ENCODE measurements around the gene NLRP7.
"Not testable (repeated sequence)": the region's sequence is repeated elsewhere in the genome, so short reads cannot be mapped to it uniquely, and the experiment has no call there.

NLRP7 gene

GRCh38 chr19:54921082-54921481, 26.2 kb downstream of the NLRP7 start:
- H3K27ac ChIP-seq: no peak overlapping the region
- H3K4me3 ChIP-seq: no peak overlapping the region

DNA sequence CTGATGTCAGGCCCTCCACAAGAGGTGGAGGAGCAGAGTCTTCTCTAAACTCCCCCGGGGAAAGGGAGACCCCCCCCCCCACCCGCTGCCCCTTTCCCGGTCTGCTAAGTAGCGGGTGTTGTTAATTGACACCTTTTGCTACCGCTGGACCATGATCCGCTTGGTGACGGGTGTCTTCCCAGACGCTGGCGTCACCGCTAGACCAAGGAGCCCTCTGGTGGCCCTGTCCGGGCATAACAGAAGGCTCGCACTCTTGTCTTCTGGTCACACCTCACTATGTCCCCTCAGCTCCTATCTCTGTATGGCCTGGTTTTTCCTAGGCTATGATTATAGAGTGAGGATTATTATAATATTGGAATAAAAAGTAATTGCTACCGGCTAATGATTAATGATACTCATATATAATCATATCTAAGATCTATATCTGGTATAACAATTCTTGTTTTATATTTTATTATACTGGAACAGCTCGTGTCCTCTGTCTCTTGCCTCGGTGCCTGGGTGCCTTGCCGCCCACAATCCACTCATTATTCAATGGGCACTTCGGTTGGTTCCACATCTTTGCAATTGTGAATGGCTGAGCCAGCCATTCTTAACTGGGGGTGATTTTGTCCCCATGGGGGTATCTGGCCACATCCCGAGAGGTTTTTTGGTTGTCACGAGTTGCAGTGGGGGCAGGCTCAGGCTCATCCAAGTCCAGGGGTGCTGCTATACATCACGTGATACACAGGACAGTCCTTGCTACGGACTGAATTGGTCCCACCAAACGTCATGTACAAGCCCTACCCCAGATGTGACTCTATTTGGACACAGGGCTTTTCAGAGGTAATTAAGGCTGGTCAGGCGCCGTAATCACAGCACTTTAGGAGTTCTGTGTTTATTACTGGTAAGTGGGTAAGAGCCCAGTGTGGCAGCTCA, 27.4 kb downstream of the NLRP7 start:
- not testable (repeated sequence) for H3K27ac ChIP-seq, H3K4me3 ChIP-seq

DNA sequence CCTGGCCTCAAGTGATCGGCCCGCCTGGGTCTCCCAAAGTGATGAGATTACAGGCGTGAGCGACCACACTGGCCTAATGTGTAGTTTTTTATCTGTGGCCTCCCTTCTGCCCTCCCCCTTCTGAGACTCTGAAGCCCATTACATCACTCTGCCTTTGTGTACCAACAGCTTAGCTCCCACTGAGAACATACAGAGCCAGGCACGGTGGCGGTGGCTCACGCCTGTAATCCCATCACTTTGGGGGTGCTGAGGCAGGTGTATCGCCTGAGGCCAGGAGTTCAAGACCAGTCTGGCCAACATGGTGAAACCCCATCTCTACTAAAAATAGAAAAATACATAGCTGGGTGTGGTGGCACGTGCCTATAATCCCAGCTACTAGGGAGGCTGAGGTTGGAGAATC, 28.8 kb downstream of the NLRP7 start:
- Histone ChIP-seq H3K27ac (no peak overlapping the region), H3K4me3 (no peak overlapping the region)

DNA sequence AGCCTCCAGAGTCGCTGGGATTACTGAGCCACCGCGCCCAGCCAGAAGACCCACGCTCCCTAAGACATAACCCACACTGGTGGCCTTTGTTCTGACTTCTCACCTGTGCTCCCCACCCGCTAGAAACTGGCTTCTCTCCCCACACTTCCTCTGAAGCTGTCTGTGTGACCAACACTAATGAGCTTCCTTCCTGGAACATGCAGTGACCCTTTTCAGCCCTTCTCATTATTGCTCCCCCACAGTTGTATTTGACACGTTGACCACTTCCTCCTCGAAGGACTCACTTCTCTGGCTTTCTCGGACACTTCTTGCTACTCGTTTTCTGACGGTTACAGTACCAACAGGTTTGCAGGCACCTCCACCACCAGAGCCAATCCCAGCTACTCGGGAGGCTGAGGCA, 30.5 kb downstream of the NLRP7 start:
- H3K4me3 ChIP-seq: no peak overlapping the region
- H3K27ac ChIP-seq: no peak overlapping the region

GRCh38 chr19:54907899-54908298, 39.4 kb downstream of the NLRP7 start:
- not testable (repeated sequence) for H3K4me3 ChIP-seq, H3K27ac ChIP-seq

- no peak overlapping the region for H3K27ac ChIP-seq
These were observed 40.5 kb downstream of the NLRP7 start for GRCh38 chr19:54906819-54907218.

DNA sequence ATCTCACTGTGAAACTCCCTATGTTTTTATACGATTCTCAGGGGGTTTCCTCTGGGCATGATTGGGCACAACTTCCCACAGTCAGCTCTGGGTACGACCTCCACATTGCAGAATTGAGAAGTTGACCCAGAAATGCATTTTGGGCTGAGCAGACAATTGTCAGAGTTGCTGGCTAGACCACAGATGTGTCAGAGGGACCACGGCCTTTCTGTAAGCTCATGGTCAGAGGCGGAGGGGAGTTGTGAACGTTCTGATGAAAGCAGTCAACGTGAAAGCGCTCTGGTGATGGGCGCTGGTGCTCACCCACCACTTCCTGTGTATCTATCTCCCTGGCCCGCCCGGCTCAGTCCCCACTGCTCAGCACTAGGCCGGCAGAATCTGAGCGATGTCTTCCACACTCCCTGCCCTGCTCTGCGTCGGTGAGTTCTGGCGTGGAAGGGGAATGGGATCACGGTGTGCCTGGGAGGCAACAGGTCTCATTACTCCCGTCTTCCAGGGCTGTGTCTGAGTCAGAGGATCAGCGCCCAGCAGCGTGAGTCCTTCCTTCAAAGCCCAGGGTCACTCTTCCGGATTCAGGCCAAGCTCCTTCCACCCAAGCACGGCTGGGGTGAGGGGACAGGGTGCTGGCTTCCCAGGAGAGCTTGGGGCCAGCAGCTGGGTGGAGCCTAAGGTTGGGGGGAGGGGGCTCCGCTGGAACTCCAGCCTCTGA, 41.4 kb downstream of the NLRP7 start, which contains the start of gene NCR1:
Gene NCR1 (plus strand): TSS at position 346 of the 709 bp plus-strand sequence. CDS start 40 bp downstream, at position 386.
- Histone ChIP-seq H3K27ac (peak within 1 kb of the TSS in 1 of 21 experiments; percentile 46), H3K4me3 (peak within 1 kb of the TSS in 1 of 7 experiments; percentile 2)

More at GRCh38 chr19:54906819-54907218, 40.5 kb downstream of the NLRP7 start:
- no peak overlapping the region for H3K4me3 ChIP-seq

DNA sequence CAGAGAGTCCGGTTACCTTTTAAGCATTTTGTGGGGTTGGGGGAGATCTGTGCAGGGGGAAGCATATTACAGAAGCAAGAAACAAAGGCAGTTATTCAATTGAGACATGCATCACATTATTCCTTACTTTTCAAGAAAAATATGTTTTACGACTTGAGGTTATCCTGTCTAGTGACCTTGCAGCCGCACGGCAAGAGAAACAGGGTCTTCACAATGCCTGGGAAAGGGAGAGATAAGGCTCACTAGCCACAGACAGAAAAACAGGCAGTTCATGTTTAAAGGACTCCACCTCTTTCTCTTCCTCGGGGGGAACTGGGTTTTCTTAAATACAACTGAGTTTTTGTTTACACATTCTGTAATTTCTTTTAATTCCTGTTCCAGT, 41.9 kb downstream of the NLRP7 start:
- H3K4me3 ChIP-seq: no peak overlapping the region

GRCh38 chr19:54904261-54904660, 43.1 kb downstream of the NLRP7 start:
- H3K4me3 ChIP-seq, H3K27ac ChIP-seq: not testable (repeated sequence)

More for the DNA sequence above, 41.9 kb downstream of the NLRP7 start:
- H3K27ac ChIP-seq: no peak overlapping the region

DNA sequence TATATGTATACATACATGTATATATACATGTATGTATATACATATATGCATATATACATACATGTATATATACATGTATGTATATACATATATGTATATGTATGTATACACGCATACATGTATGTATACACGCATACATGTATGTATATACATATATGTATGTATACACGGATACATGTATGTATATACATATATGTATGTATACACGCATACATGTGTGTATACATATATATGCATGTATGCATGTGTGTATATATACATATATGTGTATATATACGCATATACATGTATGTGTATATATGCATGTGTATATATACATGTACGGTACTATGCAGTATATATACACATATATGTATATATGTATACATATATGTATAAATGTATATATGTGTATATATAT, 44.0 kb downstream of the NLRP7 start:
- Histone ChIP-seq H3K4me3 (no peak overlapping the region), H3K27ac (no peak overlapping the region)

- Histone ChIP-seq H3K4me3 (no peak overlapping the region), H3K27ac (no peak overlapping the region)
These were observed 45.3 kb downstream of the NLRP7 start for GRCh38 chr19:54902061-54902460.

- not testable (repeated sequence) for H3K4me3 ChIP-seq, H3K27ac ChIP-seq
These were observed 46.2 kb downstream of the NLRP7 start for GRCh38 chr19:54901153-54901552.

DNA sequence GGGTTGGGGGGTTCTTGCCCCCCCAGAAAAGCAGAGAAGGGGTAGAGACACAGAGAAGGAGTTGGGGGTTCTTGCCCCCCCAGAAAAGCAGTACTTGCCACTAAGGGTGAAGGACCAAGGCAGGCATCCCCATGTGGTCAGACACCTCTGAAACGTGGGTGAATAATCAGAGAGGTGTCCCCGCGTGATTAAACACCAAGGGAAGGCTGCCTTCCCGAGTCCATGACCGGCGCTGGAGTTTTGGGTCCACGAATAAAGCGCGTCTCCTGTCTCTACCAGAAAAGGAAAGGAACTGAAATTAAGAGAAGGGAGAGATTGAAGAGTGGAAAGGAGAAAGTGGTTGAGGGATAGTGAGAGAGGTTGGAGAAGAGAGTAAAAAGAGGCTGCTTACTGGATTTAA, 47.7 kb downstream of the NLRP7 start:
- H3K27ac ChIP-seq, H3K4me3 ChIP-seq: not testable (repeated sequence)

DNA sequence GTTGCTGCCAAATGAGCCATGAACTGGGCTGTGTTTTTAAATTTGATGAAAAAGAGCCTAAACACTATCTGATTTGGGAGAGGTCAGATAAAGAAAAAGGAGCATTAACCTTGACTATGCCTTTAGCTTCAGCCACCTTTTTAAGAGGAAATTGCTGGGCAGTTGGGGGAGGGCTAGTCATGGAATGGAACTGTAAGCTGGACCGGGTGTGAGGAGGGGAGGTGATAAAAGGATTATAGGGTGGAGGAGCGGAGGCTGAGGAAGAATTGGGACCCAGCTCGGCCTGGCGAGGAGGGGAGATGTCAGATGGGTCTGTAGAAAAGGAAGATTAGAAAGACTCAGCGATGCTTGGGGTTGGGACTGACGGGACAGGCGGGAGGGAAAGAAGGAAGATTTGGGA, 48.6 kb downstream of the NLRP7 start:
- H3K4me3 ChIP-seq, H3K27ac ChIP-seq: not testable (repeated sequence)

DNA sequence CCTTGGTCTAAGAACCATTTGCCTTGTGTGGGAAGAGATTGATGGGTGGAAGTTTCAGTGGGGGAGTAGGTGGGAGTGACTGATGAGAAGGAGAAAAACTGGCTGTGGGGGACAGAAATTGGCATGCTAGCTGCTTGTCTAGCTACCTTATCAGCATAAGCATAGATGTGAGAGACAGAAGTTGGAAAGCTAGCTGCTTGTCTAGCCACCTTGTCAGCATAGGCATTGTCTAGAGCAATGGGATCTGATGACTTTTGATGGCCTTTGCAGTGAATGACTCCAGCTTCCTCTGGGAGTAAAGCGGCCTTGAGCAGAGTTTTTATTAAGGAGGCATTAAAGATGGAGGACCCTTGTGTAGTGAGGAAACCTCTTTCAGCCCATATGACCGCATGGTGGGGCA, 51.3 kb downstream of the NLRP7 start:
- Histone ChIP-seq H3K27ac (no peak overlapping the region), H3K4me3 (no peak overlapping the region)

- not testable (repeated sequence) for H3K27ac ChIP-seq, H3K4me3 ChIP-seq
These were observed 53.2 kb downstream of the NLRP7 start for GRCh38 chr19:54894106-54894505.

GRCh38 chr19:54893406-54893805, 53.9 kb downstream of the NLRP7 start:
- Histone ChIP-seq H3K27ac (no peak overlapping the region), H3K4me3 (no peak overlapping the region)

- H3K27ac ChIP-seq: no peak overlapping the region
- H3K4me3 ChIP-seq: no peak overlapping the region
These were observed 57.8 kb downstream of the NLRP7 start for GRCh38 chr19:54889566-54889965.

DNA sequence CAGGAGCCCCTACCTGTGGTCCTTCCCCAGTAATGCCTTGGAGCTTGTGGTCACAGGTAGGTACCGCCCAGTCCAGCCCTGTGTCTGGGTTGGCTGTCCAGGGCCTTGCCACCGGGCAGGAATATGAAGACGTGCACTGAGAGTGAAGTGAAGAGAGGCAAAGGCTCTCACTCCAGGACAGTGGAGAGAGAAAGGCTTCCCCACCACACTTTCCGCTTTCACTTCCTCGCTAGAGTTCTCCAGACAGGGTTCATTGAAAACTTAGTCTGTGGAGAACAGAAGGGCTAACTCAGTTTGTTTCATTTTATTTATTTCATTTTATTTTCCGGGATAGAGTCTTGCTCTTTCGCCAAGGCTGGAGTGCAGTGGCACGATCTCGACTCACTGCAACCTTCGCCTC, 59.1 kb downstream of the NLRP7 start:
- no peak overlapping the region for H3K27ac ChIP-seq
- H3K4me3 ChIP-seq: no peak overlapping the region

GRCh38 chr19:54883228-54883627, 64.1 kb downstream of the NLRP7 start:
- Histone ChIP-seq H3K4me3 (no peak overlapping the region), H3K27ac (no peak overlapping the region)

DNA sequence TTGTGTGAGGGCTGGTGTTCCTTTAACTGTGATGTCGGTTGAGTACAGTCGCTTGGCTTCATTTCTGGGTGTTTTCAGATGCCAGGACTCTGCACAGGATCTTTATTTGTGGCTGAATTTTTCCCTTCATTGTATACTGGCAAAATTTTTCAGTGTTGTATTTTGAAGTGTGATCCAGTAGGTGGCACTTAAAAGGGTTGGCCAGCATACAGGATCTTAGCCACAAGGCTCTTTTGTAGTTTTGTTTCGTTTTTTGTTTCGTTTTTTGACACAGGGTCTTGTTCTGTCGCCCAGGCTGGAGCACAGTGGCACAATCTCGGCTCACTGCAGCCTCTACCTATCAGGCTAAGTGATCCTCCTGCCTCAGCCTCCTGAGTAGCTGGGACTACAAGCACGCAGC, 64.6 kb downstream of the NLRP7 start:
- no peak overlapping the region for H3K4me3 ChIP-seq
- H3K27ac ChIP-seq: no peak overlapping the region
